Pancreas (tissue), 10 donors: ENCODE data around the gene FOXP4. TPM values are rescaled to one million over a fixed set of nuclear protein-coding genes. Genes with fewer than 3 reads are reported as not detected.

Experiments
- ATAC-seq, 4 donors: fragments of 200-7000 bp; cut with Tn5 transposase; one replicate each; pipeline versions ENCODE4 v1.8.0 to v1.9.1; 2020; ENCODE audit warnings: mild to moderate bottlenecking in 4 of 4, moderate library complexity in 4 of 4
- DNase-seq, 6 donors: peaks; one replicate each; pipeline ENCODE4 v3.0.0-alpha.2; 2020
- FAIRE-seq: peaks from 2 replicates; lab custom pipeline; 2012; peaks lifted over from hg19 to GRCh38; lab: Jason Lieb, UNC
- H3K27ac ChIP-seq, 4 donors: fragments of 200-600 bp; sonication (generic); 1 replicate in 3 of 4; 2 replicates in 1 of 4; pipeline versions ENCODE4 v1.5.0 to v1.8.0; 2020
- H3K27me3 ChIP-seq, 4 donors: fragments of 200-600 bp; one replicate each; pipeline ENCODE4 v1.8.0; 2021
- H3K36me3 ChIP-seq, 3 donors: fragments of 200-600 bp; sonication (generic) in 1 of 3; one replicate each; pipeline versions ENCODE4 v1.5.0 to v1.8.0; 2020 to 2021
- H3K4me1 ChIP-seq, 3 donors: fragments of 200-600 bp; one replicate each; pipeline ENCODE4 v1.8.0; 2021
- H3K4me3 ChIP-seq, 4 donors: fragments of 200-600 bp; sonication (generic) in 2 of 4; one replicate each; pipeline versions ENCODE4 v1.5.0 to v1.8.0; 2020 to 2021
- H3K9me3 ChIP-seq, 4 donors: fragments of 200-600 bp; one replicate each; pipeline ENCODE4 v1.8.0; 2021
- WGBS, 2 donors: extraction: QIAGEN DNeasy Blood & Tissue Kit; methylation state at CpG; one replicate each; pipeline ENCODE4 v1.1.7; 2013; 5-methylcytosine and 5-hydroxymethylcytosine counted together
- intact Hi-C, 3 donors: fragments of 100-400 bp; cut with DNase I; formaldehyde crosslinking; loops; one replicate each; pipeline versions ENCODE4 v1.11.1 to v1.14.2; 2022
- polyA plus RNA-seq, 2 donors: library from polyadenylated mRNA; stranded (reverse); fragments of 200-250 nt; gene quantifications; one replicate each; pipeline ENCODE4 v1.2.3, GENCODE V29; 2013
- total RNA-seq, 6 donors: library from RNA; stranded (reverse); fragmentation: NEBNext Ultra II Directional in 4 of 6; extraction: Animal tissue kit (Norgen Biotek cat#: 25700) in 4 of 6; gene quantifications; one replicate each; pipeline versions ENCODE4 v1.2.1 to v1.2.4, GENCODE V29; 2021 to 2023
- TF ChIP-seq, protein P1 (sequence below), 4 donors: fragments of 200-600 bp; sonication (generic) in 3 of 4; IDR thresholded peaks; one replicate each; pipeline versions ENCODE4 v1.5.0 to v1.8.0; 2021; ENCODE audit warnings: antibody characterized with exemption in 4 of 4
- donor health status: healthy with polysubstance abuse.
- donor health status: DM: no; HTN: no; CAD: no; lungs with moderate emphysema.
- donor health status: DM: no; HTN: no; CAD: no.
- donor health status: control.
- donor health status: control.
- donor health status: Bipolar disorder and iron deficiency.
- donor health status: DM: yes; HTN: yes; CAD: no.
- donor health status: DM: no; HTN: no; CAD: no.
- donor health status: DM: no; HTN: no; CAD: no.
- donor health status: DM: yes; HTN: yes; CAD: no.

FOXP4 gene
- total and polyA plus RNA-seq, 8 donors: 23.1 to 29.3 (median 26.3) TPM

- H3K4me1 ChIP-seq: peaks cover 20 to 44% (median 27%) of the 10 kb centered on the region in 3 donors
- intact Hi-C loops: no loop called here
- TF ChIP-seq, protein P1, sequence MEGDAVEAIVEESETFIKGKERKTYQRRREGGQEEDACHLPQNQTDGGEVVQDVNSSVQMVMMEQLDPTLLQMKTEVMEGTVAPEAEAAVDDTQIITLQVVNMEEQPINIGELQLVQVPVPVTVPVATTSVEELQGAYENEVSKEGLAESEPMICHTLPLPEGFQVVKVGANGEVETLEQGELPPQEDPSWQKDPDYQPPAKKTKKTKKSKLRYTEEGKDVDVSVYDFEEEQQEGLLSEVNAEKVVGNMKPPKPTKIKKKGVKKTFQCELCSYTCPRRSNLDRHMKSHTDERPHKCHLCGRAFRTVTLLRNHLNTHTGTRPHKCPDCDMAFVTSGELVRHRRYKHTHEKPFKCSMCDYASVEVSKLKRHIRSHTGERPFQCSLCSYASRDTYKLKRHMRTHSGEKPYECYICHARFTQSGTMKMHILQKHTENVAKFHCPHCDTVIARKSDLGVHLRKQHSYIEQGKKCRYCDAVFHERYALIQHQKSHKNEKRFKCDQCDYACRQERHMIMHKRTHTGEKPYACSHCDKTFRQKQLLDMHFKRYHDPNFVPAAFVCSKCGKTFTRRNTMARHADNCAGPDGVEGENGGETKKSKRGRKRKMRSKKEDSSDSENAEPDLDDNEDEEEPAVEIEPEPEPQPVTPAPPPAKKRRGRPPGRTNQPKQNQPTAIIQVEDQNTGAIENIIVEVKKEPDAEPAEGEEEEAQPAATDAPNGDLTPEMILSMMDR (IDR thresholded peaks at IDR 0.05): no peak
- DNase-seq: peak in 1 of 6 donors; percentile 30
- H3K9me3 ChIP-seq: no peaks in the 10 kb centered on the region
- ATAC-seq: no peak
- H3K4me3 ChIP-seq: no peak overlapping the region
- peaks cover 0 to 6% (median 0%) of the 10 kb centered on the region in 3 donors for H3K36me3 ChIP-seq
- FAIRE-seq: no peak
- H3K27me3 ChIP-seq: no peaks in the 10 kb centered on the region
- peak overlapping the region in 2 of 4 donors; percentile 37 to 67 for H3K27ac ChIP-seq
- WGBS, 2 donors: 97 to 98% methylated on average over 5 of the region's 5 CpGs
Measured at GRCh38 chr6:41582540-41582939, 36.4 kb downstream of the FOXP4 start.

DNA sequence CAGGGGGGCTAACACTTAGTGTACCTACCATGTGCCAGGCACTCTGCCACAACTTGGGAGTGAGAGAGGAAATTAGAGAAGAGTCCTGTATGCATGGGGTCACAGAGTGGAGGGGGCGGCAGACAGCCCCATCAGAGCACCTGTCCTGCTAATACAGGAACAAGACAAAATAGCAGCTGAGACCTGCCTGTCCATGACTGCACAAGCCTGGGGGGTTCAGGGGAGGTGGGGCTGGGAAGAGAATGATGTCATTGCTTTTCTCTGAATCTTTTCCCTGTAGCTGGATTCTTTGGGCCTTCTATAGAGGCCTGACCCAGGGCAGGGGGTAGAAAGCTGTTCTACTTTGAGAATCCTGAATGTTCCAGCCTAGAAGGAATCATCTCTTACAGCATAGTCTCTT, 37.4 kb downstream of the FOXP4 start:
- WGBS, 2 donors: 94 to 100% methylated on average over 1 of the region's 1 CpG
- intact Hi-C loops: no loop called here
- Histone ChIP-seq H3K27ac (peak overlapping the region in 2 of 4 donors; percentile 37 to 67), H3K36me3 (peaks cover 0 to 9% (median 0%) of the 10 kb centered on the region in 3 donors), H3K4me3 (no peak overlapping the region), H3K9me3 (no peaks in the 10 kb centered on the region), H3K27me3 (no peaks in the 10 kb centered on the region), H3K4me1 (peaks cover 10 to 34% (median 19%) of the 10 kb centered on the region in 3 donors)
- no peak for FAIRE-seq
- TF ChIP-seq, protein P1 (IDR thresholded peaks at IDR 0.05): no peak
- no peak for ATAC-seq
- peak in 1 of 6 donors; percentile 15 for DNase-seq

DNA sequence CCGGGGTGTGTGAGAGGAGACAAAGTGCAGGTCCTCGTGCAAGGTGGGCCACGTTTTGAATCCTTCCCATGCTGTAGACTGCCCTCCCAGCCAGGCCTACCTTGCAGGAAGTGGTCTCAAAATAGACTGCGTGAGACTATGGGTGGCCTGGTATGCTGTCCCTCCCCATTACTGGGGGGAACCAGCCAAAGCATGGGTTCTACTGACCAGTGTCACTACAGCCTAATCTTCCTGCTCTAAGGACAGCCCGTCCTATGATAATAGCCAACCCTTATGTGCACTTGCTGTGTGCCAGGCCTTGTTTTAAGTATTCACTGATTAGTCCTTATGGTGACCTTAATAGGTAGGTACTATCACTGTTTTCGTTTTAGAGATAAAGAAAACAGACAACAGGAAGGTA, 38.0 kb downstream of the FOXP4 start:
- Histone ChIP-seq H3K36me3 (peaks cover 0 to 11% (median 0%) of the 10 kb centered on the region in 3 donors), H3K27ac (peak overlapping the region in 1 of 4 donors; percentile 67), H3K4me3 (no peak overlapping the region), H3K27me3 (no peaks in the 10 kb centered on the region), H3K9me3 (no peaks in the 10 kb centered on the region), H3K4me1 (peaks cover 6 to 28% (median 14%) of the 10 kb centered on the region in 3 donors)
- intact Hi-C loops: no loop called here
- WGBS, 2 donors: 66 to 71% methylated on average over 6 of the region's 6 CpGs
- TF ChIP-seq, protein P1 (IDR thresholded peaks at IDR 0.05): no peak
- DNase-seq (no peak), ATAC-seq (no peak), FAIRE-seq (no peak)

DNA sequence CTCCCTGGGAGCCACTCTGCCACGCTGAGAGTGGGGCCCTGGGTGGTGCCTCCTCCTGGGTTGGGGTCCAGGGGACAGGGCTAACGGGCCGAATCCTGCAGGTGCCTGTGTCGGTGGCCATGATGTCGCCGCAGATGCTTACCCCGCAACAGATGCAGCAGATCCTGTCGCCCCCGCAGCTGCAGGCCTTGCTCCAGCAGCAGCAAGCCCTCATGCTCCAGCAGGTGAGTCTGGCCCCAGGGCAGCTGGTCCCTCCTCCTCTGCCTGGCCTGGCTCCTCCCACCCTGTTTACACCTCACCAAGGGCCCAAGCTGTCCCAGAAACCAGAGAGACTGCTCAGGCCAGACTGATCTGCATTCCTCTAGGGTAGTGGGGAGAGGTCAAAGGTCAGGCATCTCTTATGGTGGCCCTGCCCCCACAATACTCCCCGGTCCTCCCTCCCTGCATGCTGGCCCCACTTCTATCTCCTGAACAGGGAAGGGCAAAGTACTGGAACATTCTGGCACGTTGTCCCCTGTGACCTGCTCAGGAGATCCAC, 38.6 kb downstream of the FOXP4 start:
- WGBS, 2 donors: 47 to 48% methylated on average over 11 of the region's 11 CpGs
- FAIRE-seq: no peak

More for the DNA sequence above, 38.6 kb downstream of the FOXP4 start:
- no peaks in the 10 kb centered on the region for H3K9me3 ChIP-seq
- H3K4me3 ChIP-seq: no peak overlapping the region
- H3K36me3 ChIP-seq: peaks cover 0 to 12% (median 0%) of the 10 kb centered on the region in 3 donors
- H3K4me1 ChIP-seq: peaks cover 6 to 28% (median 14%) of the 10 kb centered on the region in 3 donors
- peak overlapping the region in 1 of 4 donors; percentile 67 for H3K27ac ChIP-seq
- TF ChIP-seq, protein P1 (IDR thresholded peaks at IDR 0.05): no peak
- ATAC-seq (peak; percentile 62 to 85 (median 78)), DNase-seq (peak in 5 of 6 donors; percentile 70 to 86 (median 75))
- intact Hi-C loops: loop anchor here in 1 of 3 donors (5.0 kb wide), 1 partner anchor 217 kb away; no protein-coding TSS in a partner anchor
- no peaks in the 10 kb centered on the region for H3K27me3 ChIP-seq
